H1 (cell line): ENCODE data around the gene HIPK2. TPM values are rescaled to one million over a fixed set of nuclear protein-coding genes. Genes with fewer than 3 reads are reported as not detected.

Source experiments
- CTCF ChIA-PET: fragments of 300-600 bp; sonication (Branson Sonifier 250); formaldehyde crosslinking; loops from one replicate; lab custom pipeline; 2021; ENCODE audit not compliant: partially characterized antibody; lab: Charles Lee
- POLR2A ChIA-PET: fragments of 300-600 bp; sonication (Branson Sonifier 250); formaldehyde crosslinking; loops from one replicate; lab custom pipeline; 2021; ENCODE audit warnings: inconsistent platforms; ENCODE audit not compliant: partially characterized antibody; lab: Charles Lee
- DNase-seq, 2 experiments: peaks; one replicate each; pipeline versions ENCODE4 v3.0.0 to v3.0.0-alpha.2; 2010 to 2022; ENCODE audit warnings: low spot score in 2 of 2, low read depth in 1 of 2, mixed read lengths in 1 of 2
- FAIRE-seq: peaks from 2 replicates; lab custom pipeline; 2011; peaks lifted over from hg19 to GRCh38; lab: Jason Lieb, UNC
- H2AFZ ChIP-seq: 2 replicates; pipeline ENCODE4 v1.8.1; 2012; ENCODE audit warnings: low read length, inconsistent platforms
- H2AK5ac ChIP-seq: 2 replicates; pipeline ENCODE4 v1.6.1; 2013; ENCODE audit warnings: low read depth, low read length
- H2BK120ac ChIP-seq: replicated peaks from 2 replicates; pipeline ENCODE3; 2013; ENCODE audit warnings: low read depth, low read length, inconsistent platforms
- H2BK12ac ChIP-seq: 2 replicates; pipeline ENCODE4 v1.6.1; 2013; ENCODE audit warnings: low read depth, low read length
- H2BK15ac ChIP-seq: 2 replicates; pipeline ENCODE4 v1.6.1; 2013; ENCODE audit warnings: low read length
- H2BK20ac ChIP-seq: 2 replicates; pipeline ENCODE4 v1.6.1; 2013; ENCODE audit warnings: low read length
- H2BK5ac ChIP-seq: 2 replicates; pipeline ENCODE4 v1.6.1; 2013; ENCODE audit warnings: low read depth, low read length
- H3K14ac ChIP-seq: 2 replicates; pipeline ENCODE4 v1.6.1; 2013; ENCODE audit warnings: inconsistent platforms; ENCODE audit not compliant: insufficient read length
- H3K18ac ChIP-seq: 2 replicates; pipeline ENCODE4 v1.6.1; 2013; ENCODE audit warnings: low read length; ENCODE audit errors: extremely low read depth
- H3K23ac ChIP-seq: 2 replicates; pipeline ENCODE4 v1.6.1; 2013; ENCODE audit warnings: inconsistent platforms; ENCODE audit not compliant: insufficient read length
- H3K23me2 ChIP-seq: 2 replicates; pipeline ENCODE4 v1.6.1; 2013; ENCODE audit warnings: low read depth, low read length
- H3K27ac ChIP-seq: 2 replicates; pipeline ENCODE4 v1.6.1; 2011; ENCODE audit warnings: low read depth, low read length, inconsistent platforms
- H3K27me3 ChIP-seq, 4 experiments: replicated peaks in 1 of 4; 1 replicate in 1 of 4; 2 replicates in 3 of 4; pipeline versions ENCODE4 v1.6.1 to v1.8.1; 2011 to 2013; ENCODE audit warnings: low read length in 3 of 4, mild to moderate bottlenecking in 3 of 4, inconsistent platforms in 2 of 4, mixed read lengths in 2 of 4, moderate library complexity in 1 of 4; ENCODE audit not compliant: control insufficient read depth in 3 of 4, insufficient read depth in 3 of 4; ENCODE audit errors: extremely low read depth in 1 of 4
- H3K36me3 ChIP-seq, 4 experiments: 2 replicates each; pipeline versions ENCODE4 v1.6.1 to v1.8.1; 2011 to 2013; ENCODE audit warnings: mild to moderate bottlenecking in 4 of 4, low read length in 3 of 4, moderate library complexity in 2 of 4, control low read depth in 1 of 4, inconsistent platforms in 1 of 4; ENCODE audit not compliant: insufficient read depth in 4 of 4, control insufficient read depth in 2 of 4
- H3K4ac ChIP-seq: replicated peaks from 2 replicates; pipeline ENCODE3; 2013; ENCODE audit warnings: low read length, low read depth, mixed read lengths, inconsistent platforms; ENCODE audit not compliant: insufficient read length
- H3K4me1 ChIP-seq, 4 experiments: replicated peaks in 1 of 4; 1 replicate in 1 of 4; 2 replicates in 3 of 4; pipeline versions ENCODE4 v1.6.1 to v1.8.1; 2011 to 2013; ENCODE audit warnings: low read length in 3 of 4, inconsistent platforms in 2 of 4, mixed read lengths in 1 of 4; ENCODE audit not compliant: insufficient read depth in 4 of 4, control insufficient read depth in 3 of 4
- H3K4me2 ChIP-seq, 2 experiments: 2 replicates each; pipeline versions ENCODE4 v1.6.1 to v1.8.1; 2011 to 2013; ENCODE audit warnings: low read depth in 2 of 2, low read length in 2 of 2, control low read depth in 1 of 2, inconsistent platforms in 1 of 2, mild to moderate bottlenecking in 1 of 2; ENCODE audit not compliant: insufficient read depth in 1 of 2
- H3K4me3 ChIP-seq, 4 experiments: fragments of 200-600, 300-600 bp in 1 of 4; sonication (generic), shearing (Covaris generic), sonication (Bioruptor Twin) in 1 of 4; 2 replicates each; pipeline versions ENCODE4 v1.5.1 to v1.8.1; 2011 to 2016; ENCODE audit warnings: low read length in 4 of 4, low read depth in 3 of 4, control low read depth in 2 of 4, inconsistent platforms in 2 of 4, mild to moderate bottlenecking in 2 of 4, mixed read lengths in 1 of 4, moderate library complexity in 1 of 4; ENCODE audit not compliant: insufficient read depth in 2 of 4; ENCODE audit errors: extremely low read depth in 1 of 4
- H3K56ac ChIP-seq: replicated peaks from 2 replicates; pipeline ENCODE3; 2013; ENCODE audit warnings: low read depth, mild to moderate bottlenecking, mixed read lengths, low read length, inconsistent platforms; ENCODE audit not compliant: insufficient read length
- H3K79me1 ChIP-seq: 2 replicates; pipeline ENCODE4 v1.6.1; 2013; ENCODE audit warnings: low read depth, low read length, control low read depth
- H3K79me2 ChIP-seq, 2 experiments: 2 replicates each; pipeline versions ENCODE4 v1.6.1 to v1.8.1; 2012 to 2013; ENCODE audit warnings: low read length in 2 of 2, mild to moderate bottlenecking in 2 of 2, inconsistent platforms in 1 of 2; ENCODE audit not compliant: insufficient read depth in 2 of 2, control insufficient read depth in 1 of 2
- H3K9ac ChIP-seq, 4 experiments: replicated peaks in 1 of 4; 1 replicate in 1 of 4; 2 replicates in 3 of 4; pipeline versions ENCODE4 v1.6.1 to v1.8.1; 2011 to 2013; ENCODE audit warnings: low read depth in 3 of 4, low read length in 3 of 4, control low read depth in 2 of 4, mild to moderate bottlenecking in 2 of 4, moderate library complexity in 2 of 4, inconsistent platforms in 1 of 4; ENCODE audit errors: extremely low read depth in 1 of 4
- H3K9me3 ChIP-seq, 2 experiments: 2 replicates each; pipeline versions ENCODE4 v1.6.1 to v1.8.1; 2012 to 2013; ENCODE audit warnings: mild to moderate bottlenecking in 2 of 2, moderate library complexity in 2 of 2, control low read depth in 1 of 2, inconsistent platforms in 1 of 2, low read depth in 1 of 2, low read length in 1 of 2, mixed read lengths in 1 of 2; ENCODE audit not compliant: insufficient read depth in 2 of 2
- H4K20me1 ChIP-seq, 2 experiments: replicated peaks in 1 of 2; 2 replicates each; pipeline versions ENCODE3 to v1.8.1; 2011 to 2013; ENCODE audit warnings: inconsistent platforms in 2 of 2, low read length in 2 of 2, mild to moderate bottlenecking in 1 of 2; ENCODE audit not compliant: insufficient read depth in 2 of 2, control insufficient read depth in 1 of 2
- H4K5ac ChIP-seq: 2 replicates; pipeline ENCODE4 v1.6.1; 2013; ENCODE audit warnings: low read length, low read depth, mixed read lengths, inconsistent platforms; ENCODE audit not compliant: insufficient read length
- H4K8ac ChIP-seq: 2 replicates; pipeline ENCODE4 v1.8.0; 2013; ENCODE audit warnings: mild to moderate bottlenecking, moderate library complexity, low read length, inconsistent platforms; ENCODE audit not compliant: insufficient read depth; ENCODE audit errors: extremely low read depth
- H4K91ac ChIP-seq: replicated peaks from 2 replicates; pipeline ENCODE3; 2013; ENCODE audit warnings: low read length, mixed read lengths, inconsistent platforms; ENCODE audit not compliant: insufficient read length
- CHD2 ChIP-seq: IDR thresholded peaks from 2 replicates; pipeline ENCODE4 v1.6.1; 2012; ENCODE audit warnings: low read length, improper control_type of control experiment
- MAX ChIP-seq: IDR thresholded peaks from 2 replicates; pipeline ENCODE4 v1.6.1; 2012; ENCODE audit warnings: inconsistent platforms
- RAD21 ChIP-seq, 2 experiments: IDR thresholded peaks in 1 of 2; conservative IDR thresholded peaks in 1 of 2; 2 replicates each; pipeline ENCODE4 v1.6.1; 2011; ENCODE audit warnings: low read depth in 2 of 2, low read length in 2 of 2, improper control_type of control experiment in 1 of 2, inconsistent platforms in 1 of 2, mild to moderate bottlenecking in 1 of 2, moderate library complexity in 1 of 2
- RNF2 ChIP-seq: fragments of 200-900, 300-1000 bp; sonication (generic); IDR thresholded peaks from 2 replicates; pipeline ENCODE4 v1.7.1; 2016; ENCODE audit warnings: borderline replicate concordance, low read depth, mild to moderate bottlenecking, antibody characterized with exemption, low read length; ENCODE audit not compliant: poor library complexity, severe bottlenecking; ENCODE audit errors: missing control alignments
- SAP30 ChIP-seq: fragments of 300-600 bp; sonication (generic); IDR thresholded peaks from 2 replicates; pipeline ENCODE4 v1.7.1; 2012; ENCODE audit warnings: low read length, moderate library complexity, mild to moderate bottlenecking, inconsistent platforms; ENCODE audit not compliant: insufficient read depth, insufficient replicate concordance
- SP4 ChIP-seq: IDR thresholded peaks from 2 replicates; pipeline ENCODE4 v1.6.1; 2012; ENCODE audit warnings: low read length, inconsistent platforms
- SUZ12 ChIP-seq: fragments of 200-600 bp; sonication (generic); IDR thresholded peaks from 2 replicates; pipeline ENCODE4 v1.6.1; 2012; ENCODE audit warnings: mild to moderate bottlenecking, inconsistent platforms, low read length, moderate library complexity, mixed read lengths
- WGBS, 2 experiments: shearing (Covaris generic) in 1 of 2; methylation state at CpG; one replicate each; pipeline versions ENCODE4 v1.1.6 to v1.1.7; 2013 to 2015; ENCODE audit warnings: low lambda C conversion rate in 2 of 2, mixed read lengths in 2 of 2, inconsistent platforms in 1 of 2, low coverage in 1 of 2, missing lambda C conversion rate in 1 of 2; ENCODE audit not compliant: insufficient replicate concordance in 2 of 2, insufficient coverage in 1 of 2, insufficient read length in 1 of 2; ENCODE audit errors: extremely low coverage in 1 of 2, missing lambda C conversion rate in 1 of 2; 5-methylcytosine and 5-hydroxymethylcytosine counted together
- polyA plus RNA-seq, 7 experiments: library from polyadenylated mRNA; depleted of rRNA in 3 of 7; stranded (reverse) in 5 of 7; unstranded in 2 of 7; fragments of >200 nt in 5 of 7; fragments of 200-250 nt in 2 of 7; gene quantifications; 1 replicate in 5 of 7; 2 replicates in 1 of 7; 4 replicates in 1 of 7; pipeline versions ENCODE4 v1.2.1 to v1.2.3, GENCODE V29; 2011 to 2013; ENCODE audit warnings: missing spikeins in 2 of 7, mixed read lengths in 2 of 7
- total RNA-seq: library from RNA; stranded (reverse); fragmentation: NEBNext Ultra II Directional; extraction: Animal tissue kit (Norgen Biotek cat#: 25700); gene quantifications from 2 replicates; pipeline ENCODE4 v1.2.1, GENCODE V29; 2021

Gene HIPK2
- total and polyA plus RNA-seq, 2 of the 8 experiments (the other 6 are each of a cell fraction or from before 2014, with no cell fraction given) = 8.3 to 24.3 TPM

- H2BK20ac ChIP-seq = no peak overlapping the region
- H2AFZ ChIP-seq = no peak overlapping the region
- no peak overlapping the region for H3K56ac ChIP-seq
- no peak overlapping the region for H3K4ac ChIP-seq
- no peak overlapping the region for H3K9ac ChIP-seq
- no peak overlapping the region for H4K91ac ChIP-seq
- H2BK120ac ChIP-seq = no peak overlapping the region
- no peak overlapping the region for H4K8ac ChIP-seq
- no peak overlapping the region for H3K4me3 ChIP-seq
- no peaks in the 10 kb centered on the region for H3K79me2 ChIP-seq
- DNase-seq (no peak), FAIRE-seq (peak; percentile 28)
- H2AK5ac ChIP-seq = no peak overlapping the region
- H2BK5ac ChIP-seq = no peak overlapping the region
- no peak overlapping the region for H3K27ac ChIP-seq
- H3K27me3 ChIP-seq = no peaks in the 10 kb centered on the region
- ChIA-PET POLR2A (interaction anchor here (0.8 to 1.1 kb wide), 2 partner anchors 12 to 417 kb away, joined by 3 to 6 read pairs; no protein-coding TSS in a partner anchor), CTCF (interaction anchor here (0.6 to 5.2 kb wide), 55 partner anchors 9 to 838 kb away, joined by 3 to 55 read pairs (median 4); no protein-coding TSS in a partner anchor)
- no peak overlapping the region for H3K4me2 ChIP-seq
- no peak overlapping the region for H2BK15ac ChIP-seq
- no peaks in the 10 kb centered on the region for H3K4me1 ChIP-seq
- H3K18ac ChIP-seq = no peak overlapping the region
- 72 to 100% methylated on average over 1 to 7 of the region's 7 CpGs for WGBS, 2 experiments
- no peaks in the 10 kb centered on the region for H3K9me3 ChIP-seq
- H3K79me1 ChIP-seq = no peaks in the 10 kb centered on the region
- no peak overlapping the region for H2BK12ac ChIP-seq
- no peak overlapping the region for H3K23ac ChIP-seq
- H4K5ac ChIP-seq = no peak overlapping the region
- no peaks in the 10 kb centered on the region for H4K20me1 ChIP-seq
- H3K23me2 ChIP-seq = no peaks in the 10 kb centered on the region
- no peaks in the 10 kb centered on the region; a peak in 1 of 8 replicates for H3K36me3 ChIP-seq
- no peak overlapping the region for H3K14ac ChIP-seq
- TF ChIP-seq MAX (no peak), SAP30 (no peak), RNF2 (no peak), SP4 (0 out of 2 replicates have a peak, but pooled peaks have one; percentile 40), RAD21 (IDR thresholded peaks at IDR 0.05 in 1 of 2, conservative IDR thresholded peaks at IDR 0.05 in 1 of 2; ENCODE audit: low read depth in 2 of 2, low read length in 2 of 2) (peak; percentile 70), CHD2 (no peak), SUZ12 (no peak)
Observed at GRCh38 chr7:139602143-139602722, 175.6 kb downstream of the HIPK2 start.
